GM18526 (cell line): Measurements from ENCODE around the gene NME7.

Experiments used
- POLR2A ChIP-seq: IDR thresholded peaks from 3 replicates; pipeline ENCODE4 v1.6.1; 2011; ENCODE audit not compliant: insufficient read length; ENCODE audit errors: extremely low read depth

NME7 gene

GRCh38 chr1:169133228-169133576 is 234.4 kb downstream of the NME7 start:
- no peak for TF ChIP-seq POLR2A

DNA sequence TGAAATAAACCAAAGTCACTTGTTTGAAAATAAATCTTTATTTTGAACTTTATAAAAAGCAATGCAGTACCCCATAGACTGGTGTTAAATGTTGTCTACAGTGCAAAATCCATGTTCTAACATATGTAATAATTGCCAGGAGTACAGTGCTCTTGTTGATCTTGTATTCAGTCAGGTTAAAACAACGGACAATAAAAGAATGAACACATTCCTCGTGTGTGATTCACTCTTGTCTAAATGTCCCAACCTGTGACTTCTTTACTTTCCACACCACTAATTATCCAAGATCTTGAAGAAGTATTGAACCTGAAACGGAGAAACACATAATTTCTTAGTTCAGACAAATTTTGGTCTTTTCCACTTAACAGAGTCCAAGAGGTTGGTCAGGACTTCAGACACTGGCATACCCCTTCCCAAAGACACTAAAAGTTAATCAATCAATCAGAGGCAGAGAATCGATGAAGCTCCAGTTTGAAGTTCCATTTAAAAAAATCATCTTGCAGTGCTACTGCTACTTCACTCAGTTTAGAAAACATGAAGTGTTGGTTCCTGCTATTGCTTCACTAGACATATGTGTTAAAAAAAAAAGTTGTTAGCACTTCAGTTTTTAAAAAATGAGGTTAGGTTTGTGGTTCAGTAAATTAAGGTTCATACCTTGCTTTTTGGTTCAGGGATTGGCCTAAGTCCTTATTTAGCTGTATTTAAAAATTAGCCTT is 234.9 kb downstream of the NME7 start:
- TF ChIP-seq POLR2A: no peak

DNA sequence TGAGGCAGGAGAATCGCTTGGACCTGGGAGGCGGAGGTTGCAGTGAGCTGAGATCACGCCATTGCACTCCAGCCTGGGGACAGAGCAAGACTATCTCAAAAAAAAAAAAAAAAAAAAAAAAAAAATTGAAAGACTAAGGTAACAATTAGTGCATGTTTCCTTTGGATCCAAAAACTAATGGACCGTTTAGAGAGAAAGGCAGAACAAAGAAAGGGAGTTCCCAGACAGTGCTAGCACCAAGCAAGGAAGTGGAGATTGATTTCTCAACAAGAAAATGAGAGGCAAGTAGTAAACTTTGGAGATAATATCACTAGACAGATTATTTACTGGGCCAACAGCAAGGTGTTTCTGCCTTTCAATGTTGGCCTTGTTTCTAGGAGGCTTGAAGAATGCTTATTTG is 236.9 kb downstream of the NME7 start:
- TF ChIP-seq POLR2A: no peak

- no peak for TF ChIP-seq POLR2A
Observed at GRCh38 chr1:169129109-169129784, 238.3 kb downstream of the NME7 start.

- TF ChIP-seq POLR2A: no peak
Observed at GRCh38 chr1:169128562-169128961, 239.0 kb downstream of the NME7 start.

GRCh38 chr1:169127305-169127704 is 240.3 kb downstream of the NME7 start:
- no peak for TF ChIP-seq POLR2A

GRCh38 chr1:169126335-169126734 is 241.3 kb downstream of the NME7 start:
- no peak for TF ChIP-seq POLR2A

DNA sequence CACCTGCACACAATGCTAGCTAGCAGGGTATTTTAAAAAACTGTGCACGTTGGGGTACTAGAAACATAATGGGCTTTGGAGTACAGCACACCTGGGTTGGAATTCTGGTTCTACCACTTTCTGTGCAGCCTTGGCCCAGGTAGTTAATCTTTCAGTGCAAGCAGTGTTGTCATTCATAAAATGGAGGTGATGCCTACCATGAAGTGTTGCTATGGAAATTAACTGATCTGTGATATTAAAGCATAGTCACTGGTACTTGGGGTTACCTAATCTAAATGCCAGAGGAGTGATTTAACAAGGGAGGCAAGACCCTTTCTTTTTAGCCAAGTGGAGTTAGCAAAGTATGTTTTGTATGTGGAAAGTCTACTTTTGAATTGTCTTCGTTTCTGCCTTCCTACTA is 243.1 kb downstream of the NME7 start:
- no peak for TF ChIP-seq POLR2A

GRCh38 chr1:169122976-169123375 is 244.6 kb downstream of the NME7 start:
- TF ChIP-seq POLR2A: no peak

GRCh38 chr1:169121146-169121923 is 246.3 kb downstream of the NME7 start:
- TF ChIP-seq POLR2A: no peak

DNA sequence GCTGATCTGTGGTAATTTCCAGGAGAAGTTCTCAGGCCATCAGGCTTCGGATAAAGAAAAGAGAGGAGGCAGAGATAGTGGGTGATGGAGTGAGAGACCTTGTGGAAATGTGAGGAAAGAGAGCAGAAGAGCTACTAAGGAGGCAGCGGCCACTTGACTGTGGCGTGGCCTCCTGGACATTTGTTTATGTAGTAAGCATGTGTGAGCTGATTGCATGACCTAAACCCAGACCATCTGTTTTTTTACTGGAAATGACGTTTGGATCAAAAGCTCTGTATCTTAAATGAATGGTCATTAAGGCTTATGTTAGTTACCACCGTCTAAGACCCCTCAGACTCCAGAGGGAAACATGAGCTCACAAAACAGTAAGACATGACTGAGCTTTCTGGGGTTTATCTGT is 247.5 kb downstream of the NME7 start:
- TF ChIP-seq POLR2A: no peak

DNA sequence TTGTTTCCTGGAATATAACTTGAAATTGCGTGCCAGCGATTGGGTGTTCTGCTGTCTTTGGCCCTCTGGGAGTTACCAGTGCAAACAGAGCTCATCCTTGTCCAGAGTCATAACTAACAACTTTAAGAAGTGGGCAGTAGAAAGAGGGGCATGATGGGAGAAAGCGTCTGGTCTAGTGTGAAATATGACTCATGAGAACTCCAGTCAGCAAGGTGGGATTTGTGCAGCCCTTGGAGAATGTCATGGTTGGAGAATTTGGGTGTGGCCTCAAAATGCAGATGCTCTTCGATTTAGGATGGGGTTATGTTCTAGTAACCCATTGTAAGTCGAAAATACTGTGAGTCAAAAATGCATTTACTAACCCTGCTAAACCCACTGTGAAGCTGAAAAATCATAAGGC is 248.2 kb downstream of the NME7 start:
- TF ChIP-seq POLR2A: no peak

- no peak for TF ChIP-seq POLR2A
Observed at GRCh38 chr1:169118227-169118626, 249.4 kb downstream of the NME7 start.

- TF ChIP-seq POLR2A: no peak
Observed at GRCh38 chr1:169117599-169117998, 250.0 kb downstream of the NME7 start.

- TF ChIP-seq POLR2A: no peak
Observed at GRCh38 chr1:169117014-169117413, 250.6 kb downstream of the NME7 start.

GRCh38 chr1:169115891-169116585 is 251.6 kb downstream of the NME7 start:
- no peak for TF ChIP-seq POLR2A

DNA sequence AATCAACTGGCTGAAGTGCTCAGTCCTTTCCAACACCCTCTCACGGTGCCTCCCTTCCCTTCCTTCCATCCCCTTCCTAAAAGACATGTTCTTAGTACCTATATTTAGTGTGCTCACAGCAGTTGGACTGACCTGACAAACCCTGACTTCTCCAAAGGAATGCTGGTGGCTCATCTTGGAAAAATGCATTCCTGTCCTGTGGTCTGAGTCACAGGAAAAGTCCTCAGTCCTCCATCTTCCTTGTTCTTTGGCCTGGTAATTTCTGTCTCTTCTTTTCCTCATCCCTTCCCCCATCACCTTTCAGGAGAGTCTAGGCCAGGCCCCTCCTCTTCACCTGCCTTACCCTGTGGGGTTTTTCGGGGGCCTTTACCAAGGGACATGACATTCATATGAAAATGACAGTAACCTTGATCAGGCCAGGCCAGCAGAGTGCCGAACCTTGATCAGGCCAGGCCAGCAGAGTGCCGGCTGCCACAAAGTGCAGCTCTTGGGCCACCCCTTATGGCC is 253.9 kb downstream of the NME7 start:
- no peak for TF ChIP-seq POLR2A
